ENCODE measurements around the gene PARD3. TPM values are rescaled to one million over a fixed set of nuclear protein-coding genes. Genes with fewer than 3 reads are reported as not detected.
A peak's percentile ranks its signal among the peaks of the same experiment; 100 is the strongest.

Gene PARD3
- total RNA-seq, 1 donor from 2014 or later, result 26.0 TPM

DNA sequence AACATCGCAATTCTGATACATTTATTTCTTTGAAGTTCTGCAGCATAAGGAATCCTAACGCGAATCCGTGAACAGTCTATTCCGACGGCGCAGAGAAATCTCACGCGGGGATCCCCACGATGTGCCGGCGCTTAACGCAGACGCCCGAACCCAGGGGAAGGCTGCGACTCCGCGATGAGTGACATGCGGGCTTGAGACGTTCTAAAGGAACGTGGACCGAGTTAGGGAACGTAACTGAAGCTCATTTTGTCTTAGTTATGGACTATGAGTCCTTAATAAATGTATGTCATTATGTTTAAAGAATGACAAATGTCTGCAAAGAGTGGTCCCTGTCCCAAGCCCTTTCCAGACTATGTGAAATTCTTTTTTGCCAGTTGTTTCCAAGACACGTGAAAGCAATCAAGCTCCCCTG, 995 bp upstream of the PARD3 start:
- Mint-ChIP-seq H3K27me3 (ENCODE audit: low read depth) (no peaks in the 10 kb centered on the region), H3K36me3 (ENCODE audit: low read depth) (no peaks in the 10 kb centered on the region), H3K4me1 (ENCODE audit: low read depth) (peaks cover 38% of the 10 kb centered on the region), H3K4me3 (ENCODE audit: unreplicated experiment) (peak overlapping the region; percentile 79), H3K27ac (ENCODE audit: unreplicated experiment) (peak overlapping the region; percentile 77), H3K9me3 (ENCODE audit: low read depth) (no peaks in the 10 kb centered on the region)
- no peak for DNase-seq (ENCODE audit: low spot score)
- TF ChIP-seq, protein P1, sequence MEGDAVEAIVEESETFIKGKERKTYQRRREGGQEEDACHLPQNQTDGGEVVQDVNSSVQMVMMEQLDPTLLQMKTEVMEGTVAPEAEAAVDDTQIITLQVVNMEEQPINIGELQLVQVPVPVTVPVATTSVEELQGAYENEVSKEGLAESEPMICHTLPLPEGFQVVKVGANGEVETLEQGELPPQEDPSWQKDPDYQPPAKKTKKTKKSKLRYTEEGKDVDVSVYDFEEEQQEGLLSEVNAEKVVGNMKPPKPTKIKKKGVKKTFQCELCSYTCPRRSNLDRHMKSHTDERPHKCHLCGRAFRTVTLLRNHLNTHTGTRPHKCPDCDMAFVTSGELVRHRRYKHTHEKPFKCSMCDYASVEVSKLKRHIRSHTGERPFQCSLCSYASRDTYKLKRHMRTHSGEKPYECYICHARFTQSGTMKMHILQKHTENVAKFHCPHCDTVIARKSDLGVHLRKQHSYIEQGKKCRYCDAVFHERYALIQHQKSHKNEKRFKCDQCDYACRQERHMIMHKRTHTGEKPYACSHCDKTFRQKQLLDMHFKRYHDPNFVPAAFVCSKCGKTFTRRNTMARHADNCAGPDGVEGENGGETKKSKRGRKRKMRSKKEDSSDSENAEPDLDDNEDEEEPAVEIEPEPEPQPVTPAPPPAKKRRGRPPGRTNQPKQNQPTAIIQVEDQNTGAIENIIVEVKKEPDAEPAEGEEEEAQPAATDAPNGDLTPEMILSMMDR (IDR thresholded peaks at IDR 0.05), result no peak

DNA sequence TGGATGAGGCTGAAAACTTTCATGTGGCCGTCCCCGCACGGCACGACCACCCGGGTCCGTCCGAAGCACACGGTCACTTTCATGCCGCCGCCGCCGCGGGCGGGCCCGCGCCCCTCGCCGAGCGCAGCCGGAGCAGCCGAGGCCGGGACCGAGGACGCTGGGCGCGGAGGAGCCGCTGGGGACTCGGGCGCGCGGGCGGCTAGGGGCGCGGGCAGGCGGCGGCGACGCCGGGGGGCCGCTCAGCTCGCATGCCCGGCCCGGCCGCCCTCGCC, 247 bp downstream of the PARD3 start:
- Mint-ChIP-seq H3K36me3 (ENCODE audit: low read depth) (no peaks in the 10 kb centered on the region), H3K4me3 (ENCODE audit: unreplicated experiment) (peak overlapping the region; percentile 55), H3K27me3 (ENCODE audit: low read depth) (no peaks in the 10 kb centered on the region), H3K9me3 (ENCODE audit: low read depth) (no peaks in the 10 kb centered on the region), H3K27ac (ENCODE audit: unreplicated experiment) (no peak overlapping the region), H3K4me1 (ENCODE audit: low read depth) (peaks cover 43% of the 10 kb centered on the region)
- TF ChIP-seq, protein P1 (IDR thresholded peaks at IDR 0.05), result no peak
- no peak for DNase-seq (ENCODE audit: low spot score)

DNA sequence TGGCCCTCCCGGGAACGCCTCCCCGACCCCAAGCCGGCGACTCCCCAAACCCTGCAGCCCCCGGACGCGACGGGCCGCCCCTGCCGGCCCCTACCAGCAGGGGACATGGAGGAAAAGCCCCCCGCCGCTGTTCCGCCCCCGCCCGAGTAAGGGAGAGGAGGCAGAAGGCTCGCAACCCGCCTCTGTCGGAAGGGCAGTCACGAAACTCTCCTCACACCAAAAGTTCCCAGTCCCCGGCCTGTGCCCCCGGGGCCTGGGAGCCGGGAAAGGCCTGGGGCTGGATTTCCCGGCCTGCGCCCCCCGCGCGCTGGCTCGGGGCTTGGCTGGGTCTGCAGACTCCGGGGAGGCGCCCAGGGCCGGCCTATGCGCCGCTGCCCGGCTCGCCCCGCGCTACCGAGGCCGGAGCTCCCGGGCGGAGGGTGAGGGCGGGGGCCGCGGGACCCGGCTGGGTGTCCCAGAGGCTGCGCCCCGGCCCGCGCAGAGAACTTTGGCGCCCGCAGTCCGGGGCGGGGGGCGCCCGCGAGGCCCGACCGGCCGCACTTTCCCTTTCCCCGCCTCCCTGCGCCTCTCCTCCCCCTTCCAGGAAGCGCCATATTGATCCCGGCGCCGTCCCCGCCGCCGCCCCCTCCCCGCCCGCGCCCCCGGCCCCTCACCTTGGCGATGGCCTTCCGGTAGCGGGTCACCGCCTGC, 728 bp downstream of the PARD3 start:
- Mint-ChIP-seq H3K4me3 (ENCODE audit: unreplicated experiment) (peak overlapping the region; percentile 84), H3K27me3 (ENCODE audit: low read depth) (no peaks in the 10 kb centered on the region), H3K9me3 (ENCODE audit: low read depth) (no peaks in the 10 kb centered on the region), H3K36me3 (ENCODE audit: low read depth) (no peaks in the 10 kb centered on the region), H3K27ac (ENCODE audit: unreplicated experiment) (peak overlapping the region; percentile 92), H3K4me1 (ENCODE audit: low read depth) (peaks cover 48% of the 10 kb centered on the region)
- no peak for DNase-seq (ENCODE audit: low spot score)
- TF ChIP-seq, protein P1 (IDR thresholded peaks at IDR 0.05), result peak; percentile 46

DNA sequence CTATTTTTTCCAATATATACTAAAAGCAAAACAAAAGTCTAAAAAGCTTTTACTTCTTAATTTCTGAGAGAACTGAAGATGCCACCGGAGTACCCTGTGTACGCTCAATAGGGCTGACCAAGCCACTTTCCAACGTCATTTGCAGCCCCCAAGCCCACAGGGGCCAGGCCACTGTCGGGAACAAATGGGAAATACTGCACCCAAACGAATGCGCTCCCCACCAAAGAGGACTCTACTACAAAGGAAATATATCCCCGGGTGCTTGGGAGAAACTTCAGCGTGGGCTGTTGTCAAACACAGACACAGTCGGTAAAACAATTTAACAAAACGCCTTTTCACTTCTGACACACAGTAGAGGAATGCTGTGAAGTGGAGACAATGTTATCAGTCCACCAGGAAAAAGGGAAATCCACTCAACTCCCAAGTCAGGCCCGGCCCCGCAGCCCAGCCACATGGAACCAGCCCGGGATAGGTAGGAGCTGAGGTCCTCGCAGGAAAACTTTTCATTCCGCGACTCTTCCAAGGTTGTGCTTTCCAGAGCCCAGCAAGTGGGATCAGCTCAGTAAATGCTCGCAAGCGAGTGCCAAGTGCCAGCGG, 1.4 kb downstream of the PARD3 start:
- H3K27me3 Mint-ChIP-seq (ENCODE audit: low read depth), result no peaks in the 10 kb centered on the region
- no peak for DNase-seq (ENCODE audit: low spot score)
- H3K27ac Mint-ChIP-seq (ENCODE audit: unreplicated experiment), result peak overlapping the region; percentile 92
- TF ChIP-seq, protein P1 (IDR thresholded peaks at IDR 0.05), result no peak
- no peaks in the 10 kb centered on the region for H3K36me3 Mint-ChIP-seq (ENCODE audit: low read depth)
- peak overlapping the region; percentile 84 for H3K4me3 Mint-ChIP-seq (ENCODE audit: unreplicated experiment)
- H3K4me1 Mint-ChIP-seq (ENCODE audit: low read depth), result peaks cover 54% of the 10 kb centered on the region
- H3K9me3 Mint-ChIP-seq (ENCODE audit: low read depth), result no peaks in the 10 kb centered on the region

DNA sequence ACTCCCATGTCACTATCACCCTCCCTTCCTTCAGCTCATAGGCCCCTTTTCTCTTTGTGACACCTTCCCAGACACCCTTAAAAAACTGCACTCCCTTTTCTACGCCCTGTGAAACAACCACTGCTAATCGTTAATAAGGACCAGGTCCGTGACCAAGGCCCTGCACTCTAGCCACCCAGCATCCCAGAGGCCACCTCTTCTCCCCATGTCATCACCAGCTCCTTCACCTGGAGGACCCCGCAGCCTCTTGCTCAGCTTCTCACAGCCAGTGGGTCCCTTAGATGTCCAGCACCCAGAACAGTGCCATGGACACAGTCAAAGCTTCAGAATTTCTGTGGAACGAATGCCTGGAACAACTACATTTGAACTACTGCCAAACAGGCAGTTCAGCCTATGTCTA, 2.3 kb downstream of the PARD3 start:
- Mint-ChIP-seq H3K36me3 (ENCODE audit: low read depth) (no peaks in the 10 kb centered on the region), H3K27me3 (ENCODE audit: low read depth) (no peaks in the 10 kb centered on the region), H3K4me3 (ENCODE audit: unreplicated experiment) (no peak overlapping the region), H3K4me1 (ENCODE audit: low read depth) (peaks cover 60% of the 10 kb centered on the region), H3K9me3 (ENCODE audit: low read depth) (no peaks in the 10 kb centered on the region), H3K27ac (ENCODE audit: unreplicated experiment) (peak overlapping the region; percentile 39)
- no peak for DNase-seq (ENCODE audit: low spot score)
- TF ChIP-seq, protein P1 (IDR thresholded peaks at IDR 0.05), result no peak

All from chondrocyte (in vitro differentiated cells).